HFFc6 (cell line): Measurements from ENCODE around the gene TOMM40L. TPM values are rescaled to one million over a fixed set of nuclear protein-coding genes. Genes with fewer than 3 reads are reported as not detected.
A peak's percentile ranks its signal among the peaks of the same experiment; 100 is the strongest.

Experiments used
- DNase-seq: peaks from one replicate; pipeline ENCODE4 v3.0.0-alpha.2; 2018
- H3K27ac Mint-ChIP-seq: 2 replicates; pipeline ENCODE4 v1.8.0; 2020; ENCODE audit warnings: mild to moderate bottlenecking, mixed read lengths
- H3K27me3 Mint-ChIP-seq: 2 replicates; pipeline ENCODE4 v1.8.0; 2021; ENCODE audit warnings: mild to moderate bottlenecking, moderate library complexity, mixed read lengths; ENCODE audit not compliant: insufficient read depth
- H3K36me3 Mint-ChIP-seq: 2 replicates; pipeline ENCODE4 v1.8.0; 2021; ENCODE audit warnings: low read depth, mixed read lengths
- H3K4me1 Mint-ChIP-seq: 2 replicates; pipeline ENCODE4 v1.8.0; 2020; ENCODE audit warnings: low read depth, mixed read lengths
- H3K4me3 Mint-ChIP-seq: 2 replicates; pipeline ENCODE4 v1.8.0; 2020; ENCODE audit warnings: mild to moderate bottlenecking, moderate library complexity, mixed read lengths
- H3K9me3 Mint-ChIP-seq: 2 replicates; pipeline ENCODE4 v1.8.0; 2020; ENCODE audit warnings: mild to moderate bottlenecking, mixed read lengths
- CTCF ChIP-seq: fragments of 200-600 bp; sonication (generic); IDR thresholded peaks from 2 replicates; pipeline ENCODE4 v1.5.0; 2021; ENCODE audit warnings: antibody characterized with exemption, mild to moderate bottlenecking
- total RNA-seq, 6 experiments: library from RNA; stranded (reverse); fragmentation: NEBNext Ultra II Directional; extraction: Animal tissue kit (Norgen Biotek cat#: 25700); gene quantifications; 2 replicates in 1 of 6; 3 replicates in 5 of 6; pipeline ENCODE4 v1.2.3, GENCODE V29; 2021

TOMM40L gene
- total RNA-seq, 6 experiments from 2014 or later, result 9.8 to 13.6 (median 10.6) TPM

GRCh38 chr1:161188381-161188780, 37.5 kb upstream of the TOMM40L start:
- no peak for TF ChIP-seq CTCF
- no peak overlapping the region for H3K27ac Mint-ChIP-seq
- H3K36me3 Mint-ChIP-seq, result no peaks in the 10 kb centered on the region
- no peak for DNase-seq
- H3K27me3 Mint-ChIP-seq, result peaks cover 1% of the 10 kb centered on the region
- no peak overlapping the region for H3K4me3 Mint-ChIP-seq
- no peaks in the 10 kb centered on the region for H3K9me3 Mint-ChIP-seq
- peaks cover 28% of the 10 kb centered on the region for H3K4me1 Mint-ChIP-seq

- Mint-ChIP-seq H3K36me3 (no peaks in the 10 kb centered on the region), H3K27me3 (peaks cover 1% of the 10 kb centered on the region), H3K4me1 (peaks cover 28% of the 10 kb centered on the region)
These were observed 36.8 kb upstream of the TOMM40L start for GRCh38 chr1:161189036-161189435.

GRCh38 chr1:161190962-161191521, 34.8 kb upstream of the TOMM40L start:
- H3K4me3 Mint-ChIP-seq, result no peak overlapping the region

More at GRCh38 chr1:161189036-161189435, 36.8 kb upstream of the TOMM40L start:
- Mint-ChIP-seq H3K4me3 (no peak overlapping the region), H3K9me3 (no peaks in the 10 kb centered on the region), H3K27ac (peak overlapping the region; percentile 65; the same call in 1 of the 2 replicates)
- TF ChIP-seq CTCF, result no peak
- DNase-seq, result no peak

GRCh38 chr1:161191971-161192370, 33.9 kb upstream of the TOMM40L start:
- Mint-ChIP-seq H3K27ac (no peak overlapping the region), H3K4me1 (peaks cover 21% of the 10 kb centered on the region), H3K4me3 (no peak overlapping the region), H3K27me3 (peaks cover 1% of the 10 kb centered on the region; the same call in 1 of the 2 replicates), H3K36me3 (no peaks in the 10 kb centered on the region), H3K9me3 (no peaks in the 10 kb centered on the region)
- DNase-seq, result no peak
- TF ChIP-seq CTCF, result no peak

More at GRCh38 chr1:161190962-161191521, 34.8 kb upstream of the TOMM40L start:
- Mint-ChIP-seq H3K27me3 (peaks cover 1% of the 10 kb centered on the region; the same call in 1 of the 2 replicates), H3K36me3 (no peaks in the 10 kb centered on the region), H3K27ac (no peak overlapping the region), H3K4me1 (peaks cover 17% of the 10 kb centered on the region), H3K9me3 (no peaks in the 10 kb centered on the region)
- DNase-seq, result no peak
- TF ChIP-seq CTCF, result no peak

- no peaks in the 10 kb centered on the region for H3K36me3 Mint-ChIP-seq
- no peak overlapping the region for H3K4me3 Mint-ChIP-seq
- no peaks in the 10 kb centered on the region for H3K9me3 Mint-ChIP-seq
- peak; percentile 57 for DNase-seq
- peak; percentile 92 for TF ChIP-seq CTCF
- H3K27ac Mint-ChIP-seq, result peak overlapping the region; percentile 50
- peaks cover 1% of the 10 kb centered on the region; the same call in 1 of the 2 replicates for H3K27me3 Mint-ChIP-seq
- H3K4me1 Mint-ChIP-seq, result peaks cover 29% of the 10 kb centered on the region
These were observed 33.1 kb upstream of the TOMM40L start for GRCh38 chr1:161192476-161193465.
